MG63 (cell line): ENCODE results near the gene SRCIN1. TPM values are rescaled to one million over a fixed set of nuclear protein-coding genes. Genes with fewer than 3 reads are reported as not detected.
A peak's percentile ranks its signal among the peaks of the same experiment; 100 is the strongest.

Experiments used
- DNase-seq: peaks from one replicate; pipeline ENCODE4 v3.0.0-alpha.2; 2020
- H3K27me3 ChIP-seq: fragments of 250-450 bp; sonication (Bioruptor Pico); 2 replicates; pipeline ENCODE4 v1.5.1; 2020; ENCODE audit warnings: mild to moderate bottlenecking, moderate library complexity
- H3K36me3 ChIP-seq: fragments of 250-450 bp; sonication (Bioruptor Pico); 2 replicates; pipeline ENCODE4 v1.5.1; 2020; ENCODE audit warnings: mild to moderate bottlenecking, moderate library complexity
- H3K4me3 ChIP-seq: fragments of 250-450 bp; sonication (Bioruptor Pico); 2 replicates; pipeline ENCODE4 v1.5.1; 2020; ENCODE audit warnings: mild to moderate bottlenecking, moderate library complexity
- H3K9me3 ChIP-seq: fragments of 250-450 bp; sonication (Bioruptor Pico); 2 replicates; pipeline ENCODE4 v1.5.1; 2020; ENCODE audit warnings: mild to moderate bottlenecking, moderate library complexity
- total RNA-seq: library from RNA; depleted of rRNA; stranded (reverse); fragments of >200 nt; shearing (Covaris generic); gene quantifications from 2 replicates; pipeline ENCODE4 v1.2.3, GENCODE V29; 2014; ENCODE audit warnings: low replicate concordance

The SRCIN1 gene
- total RNA-seq, 1 experiment from 2014 or later: 0.07 TPM

DNA sequence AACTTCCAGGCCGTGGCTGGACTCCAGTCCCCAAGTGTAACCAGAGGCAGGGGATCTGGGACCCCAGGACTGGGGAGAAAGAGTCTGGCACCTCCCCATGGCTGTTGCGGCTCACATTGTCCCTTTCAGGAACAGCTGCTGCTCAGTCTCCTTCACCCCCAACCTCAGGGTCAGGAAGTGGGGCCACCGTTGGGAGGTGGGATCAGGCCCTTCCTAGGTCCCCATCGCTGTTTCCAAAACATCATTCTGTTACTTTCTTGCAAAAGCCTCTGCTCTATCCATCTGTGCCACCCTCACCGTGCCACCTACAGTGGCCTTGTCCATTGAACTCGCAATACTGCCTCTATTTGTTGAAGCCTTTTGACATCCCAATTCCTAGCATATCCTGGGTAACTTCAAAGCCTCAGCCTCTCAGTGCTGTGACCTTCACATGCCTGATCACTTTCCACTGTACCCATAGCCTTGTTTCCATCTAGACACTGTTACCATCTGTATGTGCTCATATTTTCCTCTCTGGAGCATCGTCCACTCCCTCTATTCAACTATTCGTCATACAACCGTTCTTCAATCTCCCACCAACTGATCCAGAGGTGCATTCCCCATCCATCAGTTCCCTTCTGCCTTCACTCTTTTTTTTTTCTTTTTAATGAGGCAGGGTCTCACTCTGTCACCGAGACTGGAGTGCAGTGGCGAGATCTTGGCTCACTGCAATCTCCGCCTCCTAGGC lies 15.0 kb upstream of the SRCIN1 start:
- no peak for DNase-seq
- no peaks in the 10 kb centered on the region for H3K36me3 ChIP-seq
- H3K27me3 ChIP-seq: peaks cover 30% of the 10 kb centered on the region
- H3K9me3 ChIP-seq: no peaks in the 10 kb centered on the region
- H3K4me3 ChIP-seq: no peak overlapping the region

DNA sequence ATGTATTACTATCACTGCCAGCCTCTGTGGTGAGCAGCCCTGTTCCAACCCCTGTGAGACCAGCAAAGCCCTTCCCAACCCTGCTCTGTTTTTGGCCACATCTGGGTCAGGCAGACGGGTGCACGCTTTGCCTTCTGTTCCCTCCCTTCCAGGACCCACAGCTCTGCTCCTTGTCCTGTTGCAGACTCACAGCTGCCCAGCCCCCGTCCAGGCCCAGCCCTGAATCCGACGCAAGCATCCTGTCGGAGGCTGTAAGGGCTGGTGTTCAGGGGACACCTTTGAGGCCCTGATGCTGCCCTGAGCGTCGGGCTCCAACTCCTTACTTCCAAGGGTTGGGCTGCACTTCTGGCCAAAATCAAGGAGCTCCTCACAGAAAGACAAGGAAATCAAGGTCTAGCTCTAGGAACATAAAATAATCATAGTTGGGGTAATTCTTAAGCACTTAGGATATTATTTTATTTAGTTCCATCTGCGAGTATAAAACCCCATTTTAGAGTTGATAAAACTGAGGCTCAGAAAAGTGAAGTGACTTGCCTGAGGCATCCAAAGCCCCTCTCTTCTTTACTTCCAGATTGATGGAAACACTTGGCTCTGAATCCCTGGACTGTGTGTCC lies 14.3 kb upstream of the SRCIN1 start:
- no peaks in the 10 kb centered on the region for H3K9me3 ChIP-seq
- DNase-seq: no peak
- H3K27me3 ChIP-seq: peaks cover 24% of the 10 kb centered on the region
- no peaks in the 10 kb centered on the region for H3K36me3 ChIP-seq
- no peak overlapping the region for H3K4me3 ChIP-seq

DNA sequence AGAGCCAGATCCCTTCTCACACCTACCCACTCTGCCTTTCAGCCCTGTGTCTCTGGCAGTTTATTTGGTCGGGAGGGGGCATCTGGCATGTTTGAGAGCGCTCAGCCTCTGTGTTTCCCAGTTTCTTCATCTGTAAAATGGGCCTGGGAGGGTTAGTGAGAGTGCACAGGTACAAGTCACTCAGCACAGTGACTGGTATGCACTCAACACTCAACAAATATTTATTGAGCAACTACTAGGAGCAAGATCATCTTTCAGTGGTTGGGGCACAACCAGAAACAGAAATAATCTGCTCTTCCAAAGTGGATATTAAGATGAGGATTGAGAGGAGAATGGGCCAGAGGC lies 13.7 kb upstream of the SRCIN1 start:
- Histone ChIP-seq H3K4me3 (no peak overlapping the region), H3K27me3 (peaks cover 20% of the 10 kb centered on the region), H3K36me3 (no peaks in the 10 kb centered on the region), H3K9me3 (no peaks in the 10 kb centered on the region)
- no peak for DNase-seq

DNA sequence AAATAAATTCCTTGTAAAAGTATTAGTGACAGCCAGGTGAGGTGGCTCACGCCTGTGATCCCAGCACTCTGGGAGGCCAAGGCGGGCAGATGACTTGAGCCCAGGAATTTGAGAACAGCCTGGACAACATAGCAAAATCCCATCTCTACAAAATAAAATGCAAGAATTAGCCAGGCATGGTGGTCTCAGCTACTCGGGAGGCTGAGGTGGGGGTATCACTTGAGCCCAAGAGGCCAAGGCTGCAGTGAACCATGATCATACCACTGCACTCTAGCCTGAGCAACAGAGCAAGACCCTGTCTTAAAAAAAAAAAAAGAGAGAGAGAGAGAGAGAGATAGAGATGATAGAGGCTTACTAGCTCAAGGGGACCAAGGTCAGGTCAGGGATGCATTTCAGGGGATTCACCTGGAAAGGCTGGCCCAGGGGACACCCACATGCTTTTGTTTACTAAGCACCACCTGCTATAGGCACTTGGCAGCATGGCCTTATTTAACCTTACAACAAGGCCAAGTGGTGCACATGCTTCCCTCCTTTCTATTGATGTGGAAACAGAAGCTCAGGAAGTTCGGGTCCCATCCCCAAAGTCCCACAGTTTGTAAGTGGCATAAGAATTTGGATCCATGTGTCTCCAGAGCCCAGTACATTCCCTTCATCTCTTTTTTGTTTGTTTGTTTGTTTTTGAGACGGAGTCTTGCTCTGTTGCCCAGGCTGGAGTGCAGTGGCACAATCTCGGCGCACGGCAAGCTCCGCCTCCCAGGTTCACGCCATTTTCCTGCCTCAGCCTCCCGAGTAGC lies 12.4 kb upstream of the SRCIN1 start:
- Histone ChIP-seq H3K9me3 (no peaks in the 10 kb centered on the region), H3K36me3 (no peaks in the 10 kb centered on the region), H3K27me3 (peaks cover 15% of the 10 kb centered on the region), H3K4me3 (no peak overlapping the region)
- no peak for DNase-seq

DNA sequence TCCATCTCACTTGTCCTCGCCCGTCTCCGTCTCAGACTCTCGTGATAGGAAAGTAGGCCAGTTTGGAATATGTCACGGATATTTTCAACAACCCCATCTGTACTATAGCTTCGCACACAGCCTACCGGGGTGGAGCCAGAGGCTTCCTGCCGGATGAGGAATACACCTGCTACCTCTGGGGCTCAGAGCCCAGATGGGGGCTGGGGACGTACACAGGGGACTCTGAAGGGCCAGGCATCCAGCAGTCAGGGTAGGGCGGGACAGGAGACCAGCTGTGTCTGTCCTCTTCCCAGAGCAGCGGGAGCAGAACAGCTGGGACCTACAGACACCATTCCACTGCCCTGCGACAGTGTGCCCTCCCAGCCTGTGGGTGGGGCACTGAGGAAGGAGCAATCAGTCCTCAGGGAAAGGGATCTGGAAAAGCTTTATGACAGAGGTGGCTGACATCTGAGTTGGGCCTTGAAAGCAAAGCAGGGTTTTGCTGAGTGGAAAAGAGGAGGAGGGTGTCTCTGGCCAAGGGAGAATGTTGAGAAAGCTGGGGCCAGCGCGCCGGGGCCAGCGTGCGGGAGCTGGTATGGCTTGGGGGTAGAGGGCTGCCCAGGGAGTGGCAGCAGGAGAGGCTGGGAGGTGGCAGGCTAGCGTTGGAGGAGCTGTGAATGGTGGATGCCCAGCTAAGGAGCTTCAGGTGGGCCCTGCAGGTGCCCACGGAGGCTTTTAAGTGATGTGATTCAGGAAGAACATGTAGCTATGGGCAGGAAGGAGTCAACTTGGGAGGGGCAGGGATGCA lies 11.5 kb upstream of the SRCIN1 start:
- no peak for DNase-seq
- H3K9me3 ChIP-seq: no peaks in the 10 kb centered on the region
- H3K4me3 ChIP-seq: no peak overlapping the region
- no peaks in the 10 kb centered on the region for H3K36me3 ChIP-seq
- H3K27me3 ChIP-seq: peaks cover 6% of the 10 kb centered on the region; the same call in 1 of the 2 replicates

GRCh38 chr17:38616361-38616760 lies 10.6 kb upstream of the SRCIN1 start:
- no peak for DNase-seq
- Histone ChIP-seq H3K36me3 (no peaks in the 10 kb centered on the region), H3K27me3 (peaks cover under 1% of the 10 kb centered on the region; the same call in 1 of the 2 replicates), H3K4me3 (no peak overlapping the region), H3K9me3 (peaks cover 2% of the 10 kb centered on the region; the same call in 1 of the 2 replicates)

DNA sequence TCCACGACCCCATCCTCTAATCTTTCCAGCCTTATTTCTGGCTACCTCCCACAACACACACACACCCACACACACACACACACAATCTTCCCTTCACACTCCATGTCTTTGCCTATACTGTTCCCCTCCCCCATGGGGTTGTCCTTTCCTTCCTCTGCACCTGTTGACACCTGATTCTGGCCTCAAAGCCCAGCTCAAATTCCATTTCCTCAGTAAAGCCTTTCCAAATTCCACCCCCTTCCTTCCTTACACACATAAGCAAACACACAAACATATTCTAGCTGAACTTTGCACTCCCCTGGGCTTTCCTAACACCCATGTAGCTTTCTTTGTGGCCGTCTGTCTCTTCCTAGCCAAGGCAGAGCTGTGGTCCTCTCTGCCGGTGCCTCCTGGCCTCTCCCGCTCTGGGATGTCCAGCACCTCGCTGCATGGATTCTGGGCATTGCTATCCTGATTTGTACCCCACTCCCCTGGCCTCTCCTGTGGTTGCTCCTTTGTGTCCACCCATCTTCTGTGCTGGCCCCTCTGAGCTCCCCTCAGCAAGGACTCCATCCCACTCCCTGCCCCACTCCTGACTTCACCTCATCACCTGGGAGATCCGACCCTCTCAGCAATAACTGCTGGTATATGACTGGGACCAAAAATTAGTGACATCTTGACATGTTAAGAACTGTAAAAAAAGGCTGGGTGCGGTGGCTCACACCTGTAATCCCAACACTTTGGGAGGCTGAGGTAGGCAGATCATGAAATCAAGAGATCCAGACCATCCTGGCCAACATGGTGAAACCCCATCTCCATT lies 8.4 kb upstream of the SRCIN1 start:
- Histone ChIP-seq H3K4me3 (no peak overlapping the region), H3K36me3 (no peaks in the 10 kb centered on the region), H3K27me3 (no peaks in the 10 kb centered on the region), H3K9me3 (peaks cover 2% of the 10 kb centered on the region; the same call in 1 of the 2 replicates)
- DNase-seq: no peak

GRCh38 chr17:38613525-38613980 lies 7.8 kb upstream of the SRCIN1 start:
- H3K9me3 ChIP-seq: peaks cover 2% of the 10 kb centered on the region; the same call in 1 of the 2 replicates
- H3K36me3 ChIP-seq: no peaks in the 10 kb centered on the region
- no peak overlapping the region for H3K4me3 ChIP-seq
- H3K27me3 ChIP-seq: no peaks in the 10 kb centered on the region
- DNase-seq: no peak

DNA sequence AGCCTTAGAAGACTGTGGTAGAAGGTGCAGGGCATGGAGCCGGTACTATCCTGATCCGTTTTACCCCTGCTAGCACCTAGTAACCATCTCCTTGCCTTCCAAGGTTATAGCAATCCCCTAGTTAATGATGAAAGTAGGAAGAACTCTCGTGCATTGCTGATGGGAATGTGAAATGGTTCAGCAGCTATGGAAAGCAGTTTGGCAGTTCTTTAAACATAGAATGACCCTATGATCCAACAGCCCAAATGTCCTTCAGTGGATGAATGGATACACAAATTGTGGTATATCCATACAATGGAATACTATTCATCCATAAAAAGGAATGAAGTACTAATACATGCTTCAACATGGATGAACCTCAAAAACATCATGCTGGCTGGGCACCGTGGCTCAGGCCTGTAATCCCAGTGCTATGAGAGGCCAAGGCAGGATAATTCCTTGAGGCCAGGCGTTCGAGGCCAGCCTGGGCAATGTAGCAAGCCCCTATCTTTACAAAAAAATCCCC lies 6.2 kb upstream of the SRCIN1 start:
- no peak for DNase-seq
- Histone ChIP-seq H3K9me3 (peaks cover 2% of the 10 kb centered on the region; the same call in 1 of the 2 replicates), H3K27me3 (peaks cover 4% of the 10 kb centered on the region; the same call in 1 of the 2 replicates), H3K4me3 (no peak overlapping the region), H3K36me3 (no peaks in the 10 kb centered on the region)

- H3K36me3 ChIP-seq: no peaks in the 10 kb centered on the region
- H3K4me3 ChIP-seq: no peak overlapping the region
- H3K9me3 ChIP-seq: peaks cover 2% of the 10 kb centered on the region; the same call in 1 of the 2 replicates
- DNase-seq: no peak
- H3K27me3 ChIP-seq: peaks cover 4% of the 10 kb centered on the region; the same call in 1 of the 2 replicates
These were observed 5.5 kb upstream of the SRCIN1 start for GRCh38 chr17:38611070-38611786.

GRCh38 chr17:38609280-38610031 lies 3.7 kb upstream of the SRCIN1 start:
- Histone ChIP-seq H3K4me3 (no peak overlapping the region), H3K36me3 (no peaks in the 10 kb centered on the region), H3K9me3 (peaks cover 2% of the 10 kb centered on the region; the same call in 1 of the 2 replicates), H3K27me3 (peaks cover 4% of the 10 kb centered on the region; the same call in 1 of the 2 replicates)
- no peak for DNase-seq

GRCh38 chr17:38608648-38609047 lies 2.9 kb upstream of the SRCIN1 start:
- peaks cover 2% of the 10 kb centered on the region; the same call in 1 of the 2 replicates for H3K9me3 ChIP-seq
- peaks cover 4% of the 10 kb centered on the region; the same call in 1 of the 2 replicates for H3K27me3 ChIP-seq
- no peak overlapping the region for H3K4me3 ChIP-seq
- H3K36me3 ChIP-seq: no peaks in the 10 kb centered on the region
- DNase-seq: no peak

DNA sequence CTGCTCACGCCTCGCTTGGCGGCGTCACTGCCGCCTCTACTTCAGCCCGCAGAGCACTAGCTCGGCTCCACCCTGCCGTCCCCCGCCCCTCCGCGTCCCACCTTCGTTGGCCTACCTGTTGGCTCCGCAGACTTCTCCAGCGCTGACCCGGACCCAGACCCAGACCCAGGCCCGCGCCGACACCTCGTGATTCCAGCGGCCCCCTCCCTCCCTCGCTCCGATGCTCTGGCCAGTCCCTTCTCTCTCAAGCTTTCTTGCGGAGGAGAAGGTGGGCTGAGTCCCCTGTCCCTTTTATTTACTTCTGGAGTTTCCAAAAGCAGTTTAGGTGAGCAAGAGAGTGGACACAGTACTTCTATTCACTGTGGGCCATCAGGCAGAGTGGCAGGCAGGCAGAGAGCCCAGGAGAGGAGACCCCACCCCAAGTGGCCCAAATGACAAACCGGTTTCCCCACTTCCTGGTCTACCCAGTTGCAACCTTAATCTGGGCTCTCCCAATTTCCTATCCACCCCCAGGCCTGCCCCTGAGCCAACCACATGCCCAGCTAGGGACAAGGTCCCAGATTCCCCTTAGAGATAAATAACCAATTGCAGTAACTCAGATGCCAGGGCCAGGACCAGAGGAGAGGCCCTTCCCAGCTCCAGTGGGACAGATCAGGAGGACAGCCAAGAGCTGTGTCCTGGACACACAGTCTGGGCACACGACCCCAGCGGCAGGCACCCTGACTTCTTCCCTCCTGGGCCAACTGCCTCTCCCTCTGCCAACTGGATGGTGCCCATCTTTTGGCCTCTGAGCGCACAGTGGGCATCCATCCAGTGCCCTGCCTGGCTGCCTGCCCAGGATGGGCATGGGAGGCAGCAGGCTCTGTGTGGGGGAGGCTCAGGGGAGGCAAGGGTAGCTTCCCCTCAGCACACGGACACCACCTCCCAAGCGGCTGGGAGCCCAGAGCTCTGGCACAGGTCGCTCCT lies 1.2 kb upstream of the SRCIN1 start:
- H3K27me3 ChIP-seq: peaks cover 4% of the 10 kb centered on the region; the same call in 1 of the 2 replicates

More for the DNA sequence above, 1.2 kb upstream of the SRCIN1 start:
- Histone ChIP-seq H3K36me3 (no peaks in the 10 kb centered on the region), H3K9me3 (no peaks in the 10 kb centered on the region; the same call in 1 of the 2 replicates), H3K4me3 (peak overlapping the region; percentile 59)
- peak; percentile 47 for DNase-seq
